MM.1S (cell line): Measurements from ENCODE around the gene F11R.

Source experiments
- DNase-seq: peaks from one replicate; pipeline ENCODE4 v3.0.0-alpha.2; 2015
- H2AFZ ChIP-seq: fragments of 300-600 bp; sonication (generic); 2 replicates; pipeline ENCODE4 v1.6.0; 2016; ENCODE audit warnings: antibody characterized with exemption, low read length
- H3F3A ChIP-seq: fragments of 300-600 bp; sonication (generic); 2 replicates; pipeline ENCODE4 v1.6.1; 2016; ENCODE audit warnings: mild to moderate bottlenecking, antibody characterized with exemption, low read length, moderate library complexity, mixed read lengths; ENCODE audit not compliant: insufficient read depth
- H3K27ac ChIP-seq: fragments of 300-600 bp; sonication (generic); 2 replicates; pipeline ENCODE4 v1.5.1; 2016; ENCODE audit warnings: mild to moderate bottlenecking, low read length
- H3K27me3 ChIP-seq: fragments of 300-600 bp; sonication (generic); replicated peaks from 2 replicates; pipeline ENCODE4 v1.6.0; 2016; ENCODE audit warnings: low read length; ENCODE audit not compliant: insufficient read depth
- H3K36me3 ChIP-seq: fragments of 300-600 bp; sonication (generic); replicated peaks from 2 replicates; pipeline ENCODE4 v1.6.1; 2016; ENCODE audit warnings: mild to moderate bottlenecking, low read length, mixed read lengths; ENCODE audit not compliant: insufficient read depth
- H3K4me1 ChIP-seq: fragments of 300-600 bp; sonication (generic); 2 replicates; pipeline ENCODE4 v1.6.1; 2016; ENCODE audit warnings: low read length, mixed read lengths
- H3K4me2 ChIP-seq: fragments of 300-600 bp; sonication (generic); 2 replicates; pipeline ENCODE4 v1.6.0; 2016; ENCODE audit warnings: low read depth, low read length
- H3K4me3 ChIP-seq: fragments of 300-600 bp; sonication (generic); 2 replicates; pipeline ENCODE4 v1.5.1; 2016; ENCODE audit warnings: low read length, mixed read lengths
- H3K79me2 ChIP-seq: fragments of 300-600 bp; sonication (generic); 2 replicates; pipeline ENCODE4 v1.6.1; 2016; ENCODE audit warnings: mixed run types, low read length, mixed read lengths
- H3K9ac ChIP-seq: fragments of 300-600 bp; sonication (generic); 2 replicates; pipeline ENCODE4 v1.6.1; 2016; ENCODE audit warnings: low read length, mixed read lengths
- H3K9me2 ChIP-seq: fragments of 300-600 bp; sonication (generic); replicated peaks from 2 replicates; pipeline ENCODE4 v1.6.1; 2016; ENCODE audit warnings: mild to moderate bottlenecking, low read length, mixed read lengths; ENCODE audit not compliant: insufficient read depth
- H3K9me3 ChIP-seq: fragments of 300-600 bp; sonication (generic); replicated peaks from 2 replicates; pipeline ENCODE4 v1.6.1; 2016; ENCODE audit warnings: mild to moderate bottlenecking, low read length, mixed read lengths; ENCODE audit not compliant: insufficient read depth
- H4K20me1 ChIP-seq: fragments of 300-600 bp; sonication (generic); 2 replicates; pipeline ENCODE4 v1.6.1; 2016; ENCODE audit warnings: mild to moderate bottlenecking, low read length, moderate library complexity, mixed read lengths; ENCODE audit not compliant: insufficient read depth
- EZH2 ChIP-seq: fragments of 300-600 bp; sonication (generic); optimal IDR thresholded peaks from 2 replicates; pipeline ENCODE3; 2017; ENCODE audit warnings: low read depth, mild to moderate bottlenecking, antibody characterized with exemption, low read length, mixed read lengths
- EZH2phosphoT487 ChIP-seq: fragments of 300-600 bp; sonication (generic); IDR thresholded peaks from 2 replicates; pipeline ENCODE4 v1.6.1; 2018; ENCODE audit warnings: antibody characterized with exemption, low read length
- TF ChIP-seq, protein P1 (sequence below): fragments of 300-600 bp; sonication (generic); IDR thresholded peaks from 2 replicates; pipeline ENCODE4 v1.5.1; 2016; ENCODE audit warnings: antibody characterized with exemption, low read length, mixed read lengths

F11R gene

DNA sequence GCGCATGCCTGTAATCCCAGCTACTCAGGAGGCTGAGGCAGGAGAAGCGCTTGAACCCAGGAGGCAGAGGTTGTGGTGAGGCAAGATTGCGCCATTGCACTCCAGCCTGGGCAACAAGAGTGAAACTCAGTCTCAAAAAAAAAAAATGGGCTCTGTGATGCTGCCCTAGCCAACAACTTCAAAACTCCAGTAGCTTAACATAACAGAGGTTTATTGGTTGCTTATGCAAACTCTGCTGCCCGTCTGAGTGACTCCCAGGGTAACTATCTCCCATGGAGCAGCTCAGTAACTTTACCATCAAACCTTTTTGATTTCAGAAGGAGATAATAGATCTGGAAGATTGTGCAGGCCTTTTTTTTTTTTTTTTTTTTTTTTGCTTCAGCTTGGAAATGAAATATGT is 47.5 kb downstream of the F11R start:
- TF ChIP-seq EZH2 (no peak), EZH2phosphoT487 (no peak)
- TF ChIP-seq, protein P1, sequence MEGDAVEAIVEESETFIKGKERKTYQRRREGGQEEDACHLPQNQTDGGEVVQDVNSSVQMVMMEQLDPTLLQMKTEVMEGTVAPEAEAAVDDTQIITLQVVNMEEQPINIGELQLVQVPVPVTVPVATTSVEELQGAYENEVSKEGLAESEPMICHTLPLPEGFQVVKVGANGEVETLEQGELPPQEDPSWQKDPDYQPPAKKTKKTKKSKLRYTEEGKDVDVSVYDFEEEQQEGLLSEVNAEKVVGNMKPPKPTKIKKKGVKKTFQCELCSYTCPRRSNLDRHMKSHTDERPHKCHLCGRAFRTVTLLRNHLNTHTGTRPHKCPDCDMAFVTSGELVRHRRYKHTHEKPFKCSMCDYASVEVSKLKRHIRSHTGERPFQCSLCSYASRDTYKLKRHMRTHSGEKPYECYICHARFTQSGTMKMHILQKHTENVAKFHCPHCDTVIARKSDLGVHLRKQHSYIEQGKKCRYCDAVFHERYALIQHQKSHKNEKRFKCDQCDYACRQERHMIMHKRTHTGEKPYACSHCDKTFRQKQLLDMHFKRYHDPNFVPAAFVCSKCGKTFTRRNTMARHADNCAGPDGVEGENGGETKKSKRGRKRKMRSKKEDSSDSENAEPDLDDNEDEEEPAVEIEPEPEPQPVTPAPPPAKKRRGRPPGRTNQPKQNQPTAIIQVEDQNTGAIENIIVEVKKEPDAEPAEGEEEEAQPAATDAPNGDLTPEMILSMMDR = no peak
- no peaks in the 10 kb centered on the region for H3F3A ChIP-seq
- no peaks in the 10 kb centered on the region for H3K9me3 ChIP-seq
- H3K4me3 ChIP-seq = no peak overlapping the region
- no peaks in the 10 kb centered on the region for H3K36me3 ChIP-seq
- no peak for DNase-seq
- H3K27me3 ChIP-seq = no peaks in the 10 kb centered on the region
- H3K79me2 ChIP-seq = no peaks in the 10 kb centered on the region
- H3K4me1 ChIP-seq = no peaks in the 10 kb centered on the region
- no peaks in the 10 kb centered on the region for H4K20me1 ChIP-seq
- H3K4me2 ChIP-seq = no peak overlapping the region
- no peak overlapping the region for H3K27ac ChIP-seq
- H3K9me2 ChIP-seq = no peaks in the 10 kb centered on the region
- no peak overlapping the region for H3K9ac ChIP-seq
- no peak overlapping the region for H2AFZ ChIP-seq

DNA sequence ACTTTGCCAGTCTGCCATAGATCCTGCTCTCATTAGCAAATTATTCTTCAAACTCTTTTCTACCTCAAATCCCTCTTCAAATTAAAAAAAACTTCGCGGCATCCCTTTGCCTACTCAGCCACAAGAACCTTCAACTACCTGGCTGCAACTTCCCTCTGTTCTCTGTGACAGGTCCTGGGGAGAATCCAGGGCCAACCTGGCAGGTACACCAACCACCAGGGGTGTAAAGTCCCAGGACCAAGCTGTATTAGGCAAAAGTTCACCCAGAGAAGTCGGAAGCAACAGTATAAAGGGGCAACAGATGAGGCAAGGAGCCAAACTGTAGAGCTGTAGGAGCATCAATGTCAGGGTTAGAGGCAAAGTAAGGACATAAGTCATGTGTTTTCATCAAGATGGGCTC is 48.0 kb downstream of the F11R start:
- no peak overlapping the region for H2AFZ ChIP-seq
- H4K20me1 ChIP-seq = no peaks in the 10 kb centered on the region
- no peaks in the 10 kb centered on the region for H3F3A ChIP-seq
- DNase-seq = no peak
- H3K27me3 ChIP-seq = no peaks in the 10 kb centered on the region
- H3K9ac ChIP-seq = no peak overlapping the region
- H3K9me2 ChIP-seq = no peaks in the 10 kb centered on the region
- H3K4me1 ChIP-seq = no peaks in the 10 kb centered on the region
- H3K27ac ChIP-seq = no peak overlapping the region
- no peak overlapping the region for H3K4me2 ChIP-seq
- TF ChIP-seq, protein P1 = no peak
- TF ChIP-seq EZH2 (no peak), EZH2phosphoT487 (no peak)
- no peaks in the 10 kb centered on the region for H3K9me3 ChIP-seq
- H3K36me3 ChIP-seq = no peaks in the 10 kb centered on the region
- H3K4me3 ChIP-seq = no peak overlapping the region
- no peaks in the 10 kb centered on the region for H3K79me2 ChIP-seq

DNA sequence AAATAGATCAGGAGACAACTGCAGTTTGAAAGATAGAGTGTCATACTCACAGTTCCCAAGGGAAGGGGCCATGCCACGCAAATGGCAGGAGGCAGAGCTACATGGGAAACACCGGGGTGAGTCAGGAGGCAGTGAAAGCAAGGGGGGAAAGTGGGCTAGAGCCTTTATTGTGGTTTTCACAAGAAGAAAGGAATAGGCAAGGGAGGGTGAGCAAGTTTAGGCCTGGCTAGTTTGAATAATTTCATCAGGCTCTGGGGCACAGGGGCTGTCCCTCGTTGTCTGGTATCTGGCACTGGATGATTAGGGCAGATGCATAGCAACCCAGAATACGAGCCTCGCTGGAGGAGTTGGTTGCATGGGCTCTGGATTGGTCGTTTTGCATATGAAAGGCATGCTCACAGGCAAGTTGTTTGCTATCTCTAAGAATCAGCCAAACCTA is 49.3 kb downstream of the F11R start:
- Histone ChIP-seq H3K36me3 (no peaks in the 10 kb centered on the region), H3K4me1 (no peaks in the 10 kb centered on the region), H3K9me2 (no peaks in the 10 kb centered on the region), H4K20me1 (no peaks in the 10 kb centered on the region), H3K9ac (no peak overlapping the region), H3K4me2 (no peak overlapping the region), H3K27ac (no peak overlapping the region), H3K9me3 (no peaks in the 10 kb centered on the region), H3K79me2 (no peaks in the 10 kb centered on the region), H3K27me3 (no peaks in the 10 kb centered on the region), H3F3A (no peaks in the 10 kb centered on the region), H2AFZ (no peak overlapping the region), H3K4me3 (no peak overlapping the region)
- TF ChIP-seq, protein P1 = no peak
- TF ChIP-seq EZH2 (no peak), EZH2phosphoT487 (no peak)
- DNase-seq = no peak

DNA sequence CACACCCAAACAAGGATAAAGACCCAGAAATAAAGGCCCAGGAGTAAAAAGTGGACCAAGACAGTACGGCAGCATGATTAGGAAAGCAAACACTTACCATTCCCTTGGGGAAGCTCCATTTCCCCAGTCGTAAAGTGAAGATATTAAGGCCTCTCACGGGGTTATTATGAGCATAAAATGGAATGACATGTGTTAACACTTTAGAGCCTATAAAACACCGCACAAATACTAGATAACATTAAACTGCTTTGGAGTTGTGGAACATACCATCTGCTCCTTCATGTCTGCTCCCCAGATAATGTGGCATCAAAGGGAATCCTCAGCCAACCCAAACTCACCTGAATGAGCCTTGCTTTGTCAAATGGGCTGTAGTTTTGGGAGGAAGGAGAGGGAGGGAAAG is 57.4 kb downstream of the F11R start:
- Histone ChIP-seq H4K20me1 (no peaks in the 10 kb centered on the region), H3K9ac (no peak overlapping the region), H3K27ac (no peak overlapping the region), H3K9me2 (no peaks in the 10 kb centered on the region), H3K4me3 (no peak overlapping the region), H3K79me2 (no peaks in the 10 kb centered on the region), H3K4me2 (no peak overlapping the region), H3K9me3 (no peaks in the 10 kb centered on the region), H3K27me3 (no peaks in the 10 kb centered on the region), H3K36me3 (no peaks in the 10 kb centered on the region), H2AFZ (no peak overlapping the region), H3K4me1 (no peaks in the 10 kb centered on the region), H3F3A (no peaks in the 10 kb centered on the region)
- no peak for DNase-seq
- TF ChIP-seq, protein P1 = no peak
- no peak for TF ChIP-seq EZH2phosphoT487
- no peak for TF ChIP-seq EZH2
